ENCODE data around the gene NMUR2.

The NMUR2 gene

GRCh38 chr5:152388610-152389009 lies 16.5 kb downstream of the NMUR2 start:
- TF ChIP-seq EZH2 (optimal IDR thresholded peaks at IDR 0.05; ENCODE audit: low read depth, low read length) (no peak), EZH2phosphoT487 (IDR thresholded peaks at IDR 0.05; ENCODE audit: low read length) (no peak)
- TF ChIP-seq, protein P1, sequence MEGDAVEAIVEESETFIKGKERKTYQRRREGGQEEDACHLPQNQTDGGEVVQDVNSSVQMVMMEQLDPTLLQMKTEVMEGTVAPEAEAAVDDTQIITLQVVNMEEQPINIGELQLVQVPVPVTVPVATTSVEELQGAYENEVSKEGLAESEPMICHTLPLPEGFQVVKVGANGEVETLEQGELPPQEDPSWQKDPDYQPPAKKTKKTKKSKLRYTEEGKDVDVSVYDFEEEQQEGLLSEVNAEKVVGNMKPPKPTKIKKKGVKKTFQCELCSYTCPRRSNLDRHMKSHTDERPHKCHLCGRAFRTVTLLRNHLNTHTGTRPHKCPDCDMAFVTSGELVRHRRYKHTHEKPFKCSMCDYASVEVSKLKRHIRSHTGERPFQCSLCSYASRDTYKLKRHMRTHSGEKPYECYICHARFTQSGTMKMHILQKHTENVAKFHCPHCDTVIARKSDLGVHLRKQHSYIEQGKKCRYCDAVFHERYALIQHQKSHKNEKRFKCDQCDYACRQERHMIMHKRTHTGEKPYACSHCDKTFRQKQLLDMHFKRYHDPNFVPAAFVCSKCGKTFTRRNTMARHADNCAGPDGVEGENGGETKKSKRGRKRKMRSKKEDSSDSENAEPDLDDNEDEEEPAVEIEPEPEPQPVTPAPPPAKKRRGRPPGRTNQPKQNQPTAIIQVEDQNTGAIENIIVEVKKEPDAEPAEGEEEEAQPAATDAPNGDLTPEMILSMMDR (IDR thresholded peaks at IDR 0.05; ENCODE audit: low read length), result no peak
- Histone ChIP-seq H3K9me2 (replicated peaks; ENCODE audit: insufficient read depth, low read length) (no peaks in the 10 kb centered on the region), H3K9ac (ENCODE audit: low read length) (no peak overlapping the region), H3K4me1 (ENCODE audit: low read length) (no peaks in the 10 kb centered on the region), H3K79me2 (ENCODE audit: low read length) (no peaks in the 10 kb centered on the region), H4K20me1 (ENCODE audit: insufficient read depth, low read length) (no peaks in the 10 kb centered on the region), H3K36me3 (replicated peaks; ENCODE audit: insufficient read depth, low read length) (no peaks in the 10 kb centered on the region), H3K27me3 (replicated peaks; ENCODE audit: insufficient read depth, low read length) (peaks cover 11% of the 10 kb centered on the region; the same call in 1 of the 2 replicates), H3K4me3 (ENCODE audit: low read length) (no peak overlapping the region), H2AFZ (ENCODE audit: low read length) (no peak overlapping the region), H3K27ac (ENCODE audit: low read length) (no peak overlapping the region), H3F3A (ENCODE audit: insufficient read depth, low read length) (no peaks in the 10 kb centered on the region), H3K4me2 (ENCODE audit: low read depth, low read length) (no peak overlapping the region), H3K9me3 (replicated peaks; ENCODE audit: insufficient read depth, low read length) (no peaks in the 10 kb centered on the region)
- DNase-seq, result no peak

DNA sequence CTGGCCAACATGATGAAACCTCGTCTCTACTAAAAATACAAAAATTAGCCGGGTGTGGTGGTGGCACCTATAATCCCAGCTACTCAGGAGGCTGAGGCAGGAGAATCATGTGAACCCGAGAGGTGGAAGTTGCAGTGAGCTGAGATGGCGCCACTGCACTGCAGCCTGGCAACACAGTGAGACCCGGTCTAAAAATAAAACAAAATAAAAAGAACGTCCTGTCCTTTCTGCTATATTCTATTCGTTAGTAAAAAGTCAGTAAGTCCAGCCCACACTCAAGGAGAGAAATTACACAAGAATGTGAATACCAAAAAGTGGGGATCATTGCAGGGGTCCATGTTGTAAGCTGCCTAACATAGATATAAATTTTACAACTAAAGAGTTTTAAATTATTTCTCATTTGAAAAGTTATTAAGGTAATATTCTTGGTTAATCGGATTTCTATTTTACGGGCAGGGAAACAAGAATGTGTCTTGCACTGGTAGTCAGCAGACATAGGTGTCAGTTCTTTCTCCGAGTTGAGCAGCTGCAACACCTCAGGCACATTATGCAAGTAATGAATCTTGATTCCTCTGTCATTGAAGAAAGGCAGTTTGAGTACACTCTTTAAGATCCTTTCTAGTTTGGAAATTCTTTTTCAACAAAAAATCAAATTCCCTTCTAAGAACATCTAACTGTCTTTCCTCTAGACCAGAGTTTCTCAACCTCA lies 24.5 kb downstream of the NMUR2 start:
- no peaks in the 10 kb centered on the region for H3K79me2 ChIP-seq (ENCODE audit: low read length)
- no peaks in the 10 kb centered on the region for H3F3A ChIP-seq (ENCODE audit: insufficient read depth, low read length)
- no peaks in the 10 kb centered on the region for H3K36me3 ChIP-seq (replicated peaks; ENCODE audit: insufficient read depth, low read length)
- H3K27me3 ChIP-seq (replicated peaks; ENCODE audit: insufficient read depth, low read length), result no peaks in the 10 kb centered on the region
- TF ChIP-seq, protein P1 (IDR thresholded peaks at IDR 0.05; ENCODE audit: low read length), result no peak
- no peak for TF ChIP-seq EZH2phosphoT487 (IDR thresholded peaks at IDR 0.05; ENCODE audit: low read length)
- no peak for TF ChIP-seq EZH2 (optimal IDR thresholded peaks at IDR 0.05; ENCODE audit: low read depth, low read length)
- no peak for DNase-seq
- no peak overlapping the region for H2AFZ ChIP-seq (ENCODE audit: low read length)
- no peak overlapping the region for H3K4me2 ChIP-seq (ENCODE audit: low read depth, low read length)
- no peaks in the 10 kb centered on the region for H4K20me1 ChIP-seq (ENCODE audit: insufficient read depth, low read length)
- H3K9me3 ChIP-seq (replicated peaks; ENCODE audit: insufficient read depth, low read length), result no peaks in the 10 kb centered on the region
- H3K9ac ChIP-seq (ENCODE audit: low read length), result no peak overlapping the region
- no peak overlapping the region for H3K4me3 ChIP-seq (ENCODE audit: low read length)
- H3K9me2 ChIP-seq (replicated peaks; ENCODE audit: insufficient read depth, low read length), result no peaks in the 10 kb centered on the region
- no peak overlapping the region for H3K27ac ChIP-seq (ENCODE audit: low read length)
- H3K4me1 ChIP-seq (ENCODE audit: low read length), result no peaks in the 10 kb centered on the region

DNA sequence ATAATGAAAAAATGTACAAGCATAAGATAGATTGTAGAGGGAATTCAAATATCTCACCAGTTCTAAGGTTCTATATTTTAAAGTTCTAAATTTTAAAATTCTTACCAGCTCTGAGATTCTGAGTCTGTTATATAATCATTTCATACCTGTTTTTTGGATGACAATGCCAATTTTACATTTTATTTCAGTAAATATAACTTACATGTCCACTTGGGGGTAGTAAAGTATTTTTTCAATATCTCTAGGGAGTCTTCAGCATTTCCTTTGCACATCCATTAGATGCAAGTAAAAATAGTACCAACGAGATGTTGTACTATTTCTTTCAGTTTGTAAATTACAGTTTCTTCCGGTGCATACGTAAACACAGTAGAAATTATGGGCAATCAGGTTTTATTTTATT lies 25.7 kb downstream of the NMUR2 start:
- H3K79me2 ChIP-seq (ENCODE audit: low read length), result no peaks in the 10 kb centered on the region
- no peaks in the 10 kb centered on the region for H3K36me3 ChIP-seq (replicated peaks; ENCODE audit: insufficient read depth, low read length)
- no peaks in the 10 kb centered on the region for H3K27me3 ChIP-seq (replicated peaks; ENCODE audit: insufficient read depth, low read length)
- H2AFZ ChIP-seq (ENCODE audit: low read length), result no peak overlapping the region
- no peaks in the 10 kb centered on the region for H3K9me2 ChIP-seq (replicated peaks; ENCODE audit: insufficient read depth, low read length)
- H3F3A ChIP-seq (ENCODE audit: insufficient read depth, low read length), result no peaks in the 10 kb centered on the region
- H3K4me2 ChIP-seq (ENCODE audit: low read depth, low read length), result no peak overlapping the region
- no peak overlapping the region for H3K4me3 ChIP-seq (ENCODE audit: low read length)
- TF ChIP-seq, protein P1 (IDR thresholded peaks at IDR 0.05; ENCODE audit: low read length), result no peak
- TF ChIP-seq EZH2phosphoT487 (IDR thresholded peaks at IDR 0.05; ENCODE audit: low read length) (no peak), EZH2 (optimal IDR thresholded peaks at IDR 0.05; ENCODE audit: low read depth, low read length) (no peak)
- H4K20me1 ChIP-seq (ENCODE audit: insufficient read depth, low read length), result no peaks in the 10 kb centered on the region
- no peak overlapping the region for H3K9ac ChIP-seq (ENCODE audit: low read length)
- no peak overlapping the region for H3K27ac ChIP-seq (ENCODE audit: low read length)
- no peaks in the 10 kb centered on the region for H3K4me1 ChIP-seq (ENCODE audit: low read length)
- H3K9me3 ChIP-seq (replicated peaks; ENCODE audit: insufficient read depth, low read length), result no peaks in the 10 kb centered on the region
- DNase-seq, result no peak

Data from MM.1S (cell line).